Upper lobe of left lung (tissue), 6 donors: ENCODE data around the gene POR. TPM values are rescaled to one million over a fixed set of nuclear protein-coding genes. Genes with fewer than 3 reads are reported as not detected.
A peak's percentile ranks its signal among the peaks of the same experiment; 100 is the strongest.

Experiments used
- ATAC-seq, 2 donors: fragments of 200-7000 bp; cut with Tn5 transposase; one replicate each; pipeline ENCODE4 v1.9.1; 2022; ENCODE audit warnings: mild to moderate bottlenecking in 2 of 2, moderate library complexity in 2 of 2; ENCODE audit not compliant: low FRiP score in 2 of 2
- DNase-seq, 2 donors: peaks; one replicate each; pipeline ENCODE4 v3.0.0-alpha.2; 2019 to 2020
- H3K27ac ChIP-seq, 4 donors: fragments of 200-600 bp; sonication (generic); one replicate each; pipeline ENCODE4 v1.5.1; 2016 to 2019
- H3K27me3 ChIP-seq, 4 donors: fragments of 200-600 bp; sonication (generic); one replicate each; pipeline ENCODE4 v1.5.1; 2017 to 2019
- H3K36me3 ChIP-seq, 4 donors: fragments of 200-600 bp; sonication (generic); one replicate each; pipeline ENCODE4 v1.5.1; 2016 to 2019
- H3K4me1 ChIP-seq, 4 donors: fragments of 200-600 bp; sonication (generic); one replicate each; pipeline ENCODE4 v1.5.1; 2018 to 2019
- H3K4me3 ChIP-seq, 4 donors: fragments of 200-600 bp; sonication (generic); one replicate each; pipeline ENCODE4 v1.5.1; 2017 to 2019; ENCODE audit warnings: mild to moderate bottlenecking in 2 of 4, moderate library complexity in 1 of 4
- H3K9me3 ChIP-seq, 4 donors: fragments of 200-600 bp; sonication (generic); one replicate each; pipeline ENCODE4 v1.5.1; 2018 to 2019
- EP300 ChIP-seq, 4 donors: sonication (generic); formaldehyde crosslinking; IDR thresholded peaks; one replicate each; pipeline ENCODE4 v1.5.1; 2017; ENCODE audit warnings: antibody characterized with exemption in 4 of 4, control low read depth in 2 of 4
- POLR2A ChIP-seq, 4 donors: fragments of 450-650 bp; IDR thresholded peaks; one replicate each; pipeline ENCODE4 v1.5.1; 2016 to 2017; ENCODE audit warnings: antibody characterized with exemption in 4 of 4, mild to moderate bottlenecking in 2 of 4
- POLR2AphosphoS5 ChIP-seq, 2 donors: sonication (generic); formaldehyde crosslinking; IDR thresholded peaks; one replicate each; pipeline ENCODE4 v1.5.1; 2017; ENCODE audit warnings: antibody characterized with exemption in 2 of 2
- WGBS, 2 donors: methylation state at CpG; one replicate each; pipeline ENCODE4 v1.1.5; 2017 to 2018; 5-methylcytosine and 5-hydroxymethylcytosine counted together
- total RNA-seq, 6 donors: library from RNA; depleted of rRNA in 4 of 6; stranded (reverse); fragments of >200 nt in 4 of 6; gene quantifications; one replicate each; pipeline versions ENCODE4 v1.1.0 to v1.2.1, GENCODE V29; 2016 to 2021
- TF ChIP-seq, protein P1 (sequence below), 6 experiments: fragments of 450-650 bp in 4 of 6; fragments of 200-600 bp in 2 of 6; sonication (generic) in 2 of 6; IDR thresholded peaks; one replicate each; pipeline ENCODE4 v1.5.1; 2016 to 2019; ENCODE audit warnings: antibody characterized with exemption in 6 of 6
- donor health status: DM: no; HTN: no; CAD: no; lungs with moderate emphysema.
- donor health status: DM: no; HTN: yes; CAD: no; lungs with severe emphysema.

POR gene
- total RNA-seq, 6 donors from 2014 or later, result 107 to 257 (median 194) TPM

DNA sequence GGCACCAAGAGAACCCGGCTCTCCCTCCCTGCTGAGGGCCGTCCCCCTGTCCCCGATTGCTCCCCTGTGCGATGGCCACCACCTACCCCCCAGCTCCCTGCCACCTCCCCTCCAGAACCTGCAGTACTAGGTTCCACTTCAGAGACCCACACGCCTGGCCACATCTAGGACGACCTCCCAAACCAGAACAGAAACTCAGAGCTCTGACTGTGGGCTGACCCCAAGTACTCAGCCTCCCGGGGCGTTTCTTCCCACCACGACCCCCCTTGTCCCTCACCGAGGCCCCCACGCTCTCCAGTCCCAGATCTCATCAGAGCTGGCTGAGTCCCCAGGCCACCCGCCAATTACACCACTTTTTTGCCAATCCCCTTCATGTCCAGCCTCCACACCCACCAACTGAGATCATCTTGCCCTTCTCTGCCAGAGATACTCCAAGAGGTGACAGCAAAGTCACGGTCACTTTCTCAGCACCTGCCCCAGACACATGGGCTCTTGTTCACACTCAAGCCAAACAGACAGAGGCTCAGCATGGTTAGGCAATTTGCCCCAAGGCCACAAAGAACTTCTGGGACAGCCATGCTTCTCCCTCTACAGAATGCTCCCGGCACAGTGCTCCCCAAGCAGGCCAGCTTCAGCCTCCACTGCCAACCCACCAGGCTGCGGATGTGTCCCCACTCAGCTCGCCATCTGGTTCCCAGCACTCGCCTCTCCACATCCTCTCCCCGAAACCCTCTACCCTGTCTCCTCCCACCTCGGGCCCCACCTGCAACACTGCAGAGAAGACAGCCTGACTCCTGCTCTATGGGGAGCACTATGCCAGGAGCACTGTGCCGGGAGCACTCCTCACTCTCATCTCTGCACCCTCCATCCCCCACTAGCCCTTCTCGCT is 74.8 kb downstream of the POR start:
- TF ChIP-seq POLR2AphosphoS5 (IDR thresholded peaks at IDR 0.05), result peak in 1 of 2 donors; percentile 23
- TF ChIP-seq, protein P1, sequence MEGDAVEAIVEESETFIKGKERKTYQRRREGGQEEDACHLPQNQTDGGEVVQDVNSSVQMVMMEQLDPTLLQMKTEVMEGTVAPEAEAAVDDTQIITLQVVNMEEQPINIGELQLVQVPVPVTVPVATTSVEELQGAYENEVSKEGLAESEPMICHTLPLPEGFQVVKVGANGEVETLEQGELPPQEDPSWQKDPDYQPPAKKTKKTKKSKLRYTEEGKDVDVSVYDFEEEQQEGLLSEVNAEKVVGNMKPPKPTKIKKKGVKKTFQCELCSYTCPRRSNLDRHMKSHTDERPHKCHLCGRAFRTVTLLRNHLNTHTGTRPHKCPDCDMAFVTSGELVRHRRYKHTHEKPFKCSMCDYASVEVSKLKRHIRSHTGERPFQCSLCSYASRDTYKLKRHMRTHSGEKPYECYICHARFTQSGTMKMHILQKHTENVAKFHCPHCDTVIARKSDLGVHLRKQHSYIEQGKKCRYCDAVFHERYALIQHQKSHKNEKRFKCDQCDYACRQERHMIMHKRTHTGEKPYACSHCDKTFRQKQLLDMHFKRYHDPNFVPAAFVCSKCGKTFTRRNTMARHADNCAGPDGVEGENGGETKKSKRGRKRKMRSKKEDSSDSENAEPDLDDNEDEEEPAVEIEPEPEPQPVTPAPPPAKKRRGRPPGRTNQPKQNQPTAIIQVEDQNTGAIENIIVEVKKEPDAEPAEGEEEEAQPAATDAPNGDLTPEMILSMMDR (IDR thresholded peaks at IDR 0.05), result no peak
- WGBS, 2 donors, result 58 to 60% methylated on average over 18 to 21 of the region's 21 CpGs
- DNase-seq, result no peak
- Histone ChIP-seq H3K27me3 (no peaks in the 10 kb centered on the region), H3K4me3 (no peak overlapping the region), H3K4me1 (peaks cover 10 to 30% (median 16%) of the 10 kb centered on the region in 4 donors), H3K36me3 (peaks cover 17 to 35% (median 34%) of the 10 kb centered on the region in 4 donors), H3K9me3 (no peaks in the 10 kb centered on the region), H3K27ac (peak overlapping the region in 3 of 4 donors; percentile 62 to 67 (median 64))
- no peak for ATAC-seq

GRCh38 chr7:75991531-75992082 is 76.7 kb downstream of the POR start:
- H3K4me1 ChIP-seq, result peaks cover 15 to 38% (median 21%) of the 10 kb centered on the region in 4 donors
- DNase-seq (no peak), ATAC-seq (no peak)
- H3K27me3 ChIP-seq, result no peaks in the 10 kb centered on the region
- H3K9me3 ChIP-seq, result no peaks in the 10 kb centered on the region
- TF ChIP-seq POLR2AphosphoS5 (IDR thresholded peaks at IDR 0.05), result no peak
- no peak for TF ChIP-seq EP300 (IDR thresholded peaks at IDR 0.05)
- TF ChIP-seq POLR2A (IDR thresholded peaks at IDR 0.05), result no peak
- TF ChIP-seq, protein P1 (IDR thresholded peaks at IDR 0.05), result no peak
- no peak overlapping the region for H3K4me3 ChIP-seq
- peaks cover 0 to 17% (median 15%) of the 10 kb centered on the region in 4 donors for H3K36me3 ChIP-seq
- WGBS, 2 donors, result 96 to 99% methylated on average over 9 of the region's 9 CpGs
- peak overlapping the region in 2 of 4 donors; percentile 30 to 92 for H3K27ac ChIP-seq

GRCh38 chr7:75992083-75992755 is 77.3 kb downstream of the POR start:
- Histone ChIP-seq H3K36me3 (peaks cover 0 to 10% (median 9%) of the 10 kb centered on the region in 4 donors), H3K4me1 (peaks cover 15 to 38% (median 21%) of the 10 kb centered on the region in 4 donors), H3K27ac (peak overlapping the region in 3 of 4 donors; percentile 11 to 94 (median 92)), H3K4me3 (no peak overlapping the region), H3K9me3 (no peaks in the 10 kb centered on the region), H3K27me3 (no peaks in the 10 kb centered on the region)
- ATAC-seq, result no peak
- WGBS, 2 donors, result 89 to 92% methylated on average over 18 to 20 of the region's 20 CpGs
- DNase-seq, result peak in 1 of 2 donors; percentile 73
- TF ChIP-seq POLR2A (IDR thresholded peaks at IDR 0.05) (no peak), EP300 (IDR thresholded peaks at IDR 0.05) (no peak), POLR2AphosphoS5 (IDR thresholded peaks at IDR 0.05) (no peak)
- TF ChIP-seq, protein P1 (IDR thresholded peaks at IDR 0.05), result no peak

DNA sequence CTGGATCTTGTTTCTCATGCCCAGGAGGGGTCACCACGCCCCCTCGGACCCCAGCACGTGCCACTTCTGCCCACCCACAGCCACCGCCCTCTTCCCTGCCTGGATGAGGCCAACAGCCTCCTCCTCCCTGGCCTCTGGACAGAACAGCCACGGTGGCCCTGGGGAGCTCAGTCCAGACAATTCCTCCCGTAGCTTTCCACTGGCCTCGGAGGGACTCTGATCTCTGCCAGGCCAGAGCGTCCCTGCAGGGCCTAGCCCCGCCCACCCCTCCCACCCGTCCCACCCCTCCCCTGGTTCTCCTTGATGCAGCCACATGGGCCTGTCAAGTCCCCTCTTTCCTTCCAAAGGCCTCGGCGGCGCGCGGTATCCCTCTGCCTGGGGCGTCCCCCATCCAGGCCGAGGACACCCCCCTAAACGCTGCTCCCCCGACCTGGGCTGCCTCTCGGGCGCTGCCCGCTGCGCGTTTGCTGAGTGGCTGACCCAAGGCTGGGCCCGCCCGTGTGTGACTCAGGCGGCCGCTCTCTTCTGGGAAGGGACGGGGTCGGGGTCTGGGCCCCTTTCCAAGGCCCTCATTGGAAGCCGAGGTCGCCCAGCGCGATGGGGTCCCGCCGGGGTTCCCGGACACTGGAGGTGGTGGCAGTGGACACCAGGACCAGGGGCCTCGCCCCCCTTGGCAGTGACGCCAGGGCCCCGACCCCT is 78.9 kb downstream of the POR start:
- H3K9me3 ChIP-seq, result no peaks in the 10 kb centered on the region
- TF ChIP-seq POLR2A (IDR thresholded peaks at IDR 0.05) (no peak), EP300 (IDR thresholded peaks at IDR 0.05) (no peak), POLR2AphosphoS5 (IDR thresholded peaks at IDR 0.05) (peak in 1 of 2 donors; percentile 28)
- no peaks in the 10 kb centered on the region for H3K36me3 ChIP-seq
- H3K4me1 ChIP-seq, result peaks cover 15 to 38% (median 21%) of the 10 kb centered on the region in 4 donors
- DNase-seq (peak; percentile 65 to 90), ATAC-seq (peak; percentile 23 to 78)
- peak overlapping the region; percentile 79 to 96 (median 94) for H3K4me3 ChIP-seq
- peak overlapping the region; percentile 88 to 94 (median 93) for H3K27ac ChIP-seq
- WGBS, 2 donors, result 5 to 8% methylated on average over 2 to 23 of the region's 40 CpGs
- no peaks in the 10 kb centered on the region for H3K27me3 ChIP-seq
